DLD1 (cell line): ENCODE measurements around the gene TXLNB.
"Not testable (repeated sequence)": the region's sequence is repeated elsewhere in the genome, so short reads cannot be mapped to it uniquely, and the experiment has no call there.

Source experiments
- in situ Hi-C: cut with HindIII; loops from 2 replicates; pipeline ENCODE4 v1.10.0; 2017; ENCODE audit warnings: low sequenced_read_pairs

TXLNB gene

DNA sequence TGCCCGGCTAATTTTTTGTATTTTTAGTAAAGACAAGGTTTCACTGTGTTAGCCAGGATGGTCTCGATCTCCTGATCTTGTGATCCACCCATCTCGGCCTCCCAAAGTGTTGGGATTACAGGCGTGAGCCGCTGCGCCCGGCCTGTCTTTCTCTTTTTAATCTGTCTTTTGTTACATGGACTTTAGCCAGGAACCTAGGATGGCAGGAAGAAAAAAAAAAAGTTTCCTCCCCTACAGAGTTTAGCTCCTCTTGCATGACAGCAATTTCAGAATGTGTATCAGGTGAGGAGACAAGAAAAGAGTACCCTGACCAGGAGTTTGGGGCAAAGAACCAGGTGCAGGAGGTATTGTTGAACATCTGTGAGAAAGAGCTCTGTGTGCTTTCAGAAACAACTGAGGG lies 21.4 kb upstream of the TXLNB start:
- in situ Hi-C loops, result no loop called here

DNA sequence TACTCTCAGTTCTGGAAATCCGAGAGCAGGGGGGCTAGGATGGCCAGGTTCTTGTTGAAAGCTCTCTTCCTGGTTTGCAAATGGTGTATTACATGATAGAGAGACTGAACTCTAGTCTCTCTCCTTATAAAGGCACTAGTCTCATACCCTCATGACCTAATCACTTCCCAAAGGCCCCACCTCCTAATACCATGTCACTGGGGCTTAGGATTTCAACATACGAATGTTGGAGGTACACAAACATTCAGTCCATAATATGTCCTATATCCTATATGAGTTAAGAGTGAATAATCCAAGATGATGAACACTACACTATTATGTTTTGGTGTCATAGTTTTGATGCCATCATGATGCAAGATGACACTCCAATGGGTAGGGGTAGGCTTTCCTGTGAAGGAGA lies 20.0 kb upstream of the TXLNB start:
- in situ Hi-C loops, result no loop called here

DNA sequence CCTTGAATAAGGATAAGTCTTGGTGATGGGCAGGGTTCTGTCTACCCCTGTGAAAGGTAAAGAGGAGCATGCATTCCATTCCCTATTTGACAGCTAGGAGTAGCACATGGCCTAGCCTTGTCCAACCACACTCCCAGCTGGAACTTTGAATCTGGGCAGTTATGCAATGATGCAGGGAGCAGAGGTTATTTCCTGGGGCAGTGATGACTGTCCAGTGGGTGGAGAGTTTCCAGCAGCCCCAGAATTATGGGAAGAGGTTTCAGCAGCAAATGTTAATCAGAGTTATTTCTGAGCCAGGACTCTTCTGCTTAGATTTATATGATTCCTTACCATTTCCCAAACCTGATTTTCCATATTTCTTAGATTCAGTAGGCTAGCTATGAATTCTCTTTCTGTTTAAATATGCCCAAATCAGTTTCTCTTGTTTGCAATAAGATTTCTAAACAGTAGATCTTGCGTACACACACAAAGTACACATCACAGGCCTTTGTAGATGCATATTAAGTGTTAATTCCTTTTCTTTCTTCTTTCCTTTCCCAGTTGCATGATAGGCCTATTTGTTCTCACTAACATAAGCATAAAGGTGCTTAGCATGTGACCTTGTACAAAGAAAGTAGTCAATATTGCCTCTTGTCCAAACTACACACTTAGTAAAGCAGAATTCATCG lies 17.3 kb upstream of the TXLNB start:
- in situ Hi-C loops, result no loop called here

DNA sequence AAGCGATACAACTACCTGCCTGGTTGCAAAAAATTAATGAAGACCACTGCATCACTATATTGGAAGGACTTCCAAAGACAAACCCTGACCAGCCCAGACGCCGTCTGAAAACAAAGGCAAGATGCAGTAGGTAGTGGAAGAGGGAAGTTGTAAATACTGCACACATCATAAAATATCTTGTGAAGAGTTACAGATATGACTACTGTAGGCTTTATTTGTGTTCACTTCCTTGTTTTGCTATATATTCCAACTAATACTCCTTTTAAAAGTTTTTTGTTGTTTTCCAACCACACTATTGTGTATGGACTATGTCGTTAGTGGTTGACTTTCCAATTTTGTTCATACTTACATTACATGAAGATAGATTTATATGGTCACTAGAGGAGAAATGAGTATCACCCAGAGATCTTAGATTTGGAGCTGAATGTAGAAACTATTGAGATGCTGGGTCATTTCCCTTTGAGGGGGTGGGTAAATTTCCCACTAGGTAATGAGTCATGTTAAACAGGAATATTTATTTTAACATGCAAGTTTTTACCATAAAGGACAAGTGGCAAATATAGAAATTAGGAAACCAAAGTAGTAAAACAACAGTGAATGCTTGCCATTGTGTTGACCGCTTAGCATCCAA lies 16.6 kb upstream of the TXLNB start:
- in situ Hi-C loops, result no loop called here

DNA sequence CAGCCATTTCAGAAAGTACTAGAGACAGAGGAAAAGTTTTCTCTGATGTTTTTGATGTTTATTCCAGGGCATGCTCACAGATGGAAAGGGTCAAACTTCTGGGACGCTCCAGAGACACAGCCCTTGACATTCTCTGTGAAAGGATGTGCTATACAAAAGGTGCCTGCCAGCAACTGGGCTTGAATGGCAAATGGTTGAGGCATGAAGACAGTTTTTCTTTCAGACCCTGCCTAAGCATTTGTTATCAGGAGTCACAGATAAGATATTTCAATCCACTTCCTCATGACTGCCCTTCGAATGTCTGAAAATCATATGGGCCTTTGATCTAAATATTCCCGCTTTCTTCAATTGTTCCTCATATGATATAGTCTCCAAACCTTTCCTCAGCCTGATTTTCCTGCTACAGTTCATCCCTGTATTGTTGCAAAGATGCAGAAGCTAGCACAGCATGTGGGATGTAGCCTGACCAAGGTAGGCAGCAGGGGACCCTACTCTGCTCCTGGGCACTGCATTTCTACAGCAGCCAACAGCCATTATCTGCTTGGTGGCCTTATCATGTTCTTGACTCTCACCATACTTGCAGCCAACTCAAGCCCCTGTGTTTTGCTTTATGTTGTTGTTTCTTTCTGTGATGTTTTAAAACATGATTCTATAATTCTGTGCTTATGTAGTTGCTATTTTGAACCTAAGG lies 14.6 kb upstream of the TXLNB start:
- in situ Hi-C loops, result no loop called here

GRCh38 chr6:139303185-139303584 lies 11.4 kb upstream of the TXLNB start:
- in situ Hi-C loops, result no loop called here

DNA sequence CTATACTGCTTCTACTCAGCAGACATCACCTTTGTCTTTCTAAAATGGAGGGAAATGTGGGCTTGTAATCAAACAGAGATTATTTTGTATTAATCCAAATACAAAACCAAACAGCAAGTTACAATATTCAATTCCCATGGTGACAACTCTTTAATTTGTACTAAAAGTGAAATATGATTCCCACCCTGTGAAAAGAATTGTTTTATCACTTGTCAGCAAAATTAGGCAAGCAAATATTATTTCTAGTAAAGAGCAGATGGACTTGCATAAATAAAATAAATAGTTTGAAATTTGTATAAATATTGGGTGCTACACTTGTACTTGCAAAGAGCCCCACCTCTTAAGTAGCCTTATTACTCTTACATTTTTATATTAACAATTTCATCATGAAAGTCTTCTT lies 6.1 kb upstream of the TXLNB start:
- in situ Hi-C loops, result no loop called here

GRCh38 chr6:139296927-139297326 lies 5.1 kb upstream of the TXLNB start:
- in situ Hi-C loops, result no loop called here

- in situ Hi-C loops, result no loop called here
These were observed 4.1 kb upstream of the TXLNB start for GRCh38 chr6:139295901-139296300.

- in situ Hi-C loops, result loop anchor here (5.0 kb wide), 1 partner anchor 37 kb away; no protein-coding TSS in a partner anchor
These were observed 2.3 kb upstream of the TXLNB start for GRCh38 chr6:139294090-139294489.

DNA sequence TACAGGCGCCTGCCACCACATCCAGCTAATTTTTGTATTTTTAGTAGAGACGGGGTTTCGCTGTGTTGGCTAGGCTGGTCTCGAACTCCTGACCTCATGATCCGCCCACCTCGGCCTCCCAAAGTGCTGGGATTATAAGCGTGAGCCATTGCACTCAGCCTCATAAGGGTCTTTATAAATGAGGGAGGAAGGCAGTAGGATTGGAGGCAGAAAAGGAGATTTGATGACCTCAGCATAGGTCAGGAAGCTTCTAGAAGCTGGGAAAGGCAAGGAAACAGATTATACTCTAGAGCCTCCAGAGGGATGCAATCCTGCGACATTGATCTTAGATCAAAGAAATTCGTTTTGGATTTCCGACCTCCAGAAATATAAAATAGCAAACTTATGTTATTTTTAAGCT lies 1.4 kb upstream of the TXLNB start:
- in situ Hi-C loops, result loop anchor here (5.0 kb wide), 1 partner anchor 36 kb away; no protein-coding TSS in a partner anchor

DNA sequence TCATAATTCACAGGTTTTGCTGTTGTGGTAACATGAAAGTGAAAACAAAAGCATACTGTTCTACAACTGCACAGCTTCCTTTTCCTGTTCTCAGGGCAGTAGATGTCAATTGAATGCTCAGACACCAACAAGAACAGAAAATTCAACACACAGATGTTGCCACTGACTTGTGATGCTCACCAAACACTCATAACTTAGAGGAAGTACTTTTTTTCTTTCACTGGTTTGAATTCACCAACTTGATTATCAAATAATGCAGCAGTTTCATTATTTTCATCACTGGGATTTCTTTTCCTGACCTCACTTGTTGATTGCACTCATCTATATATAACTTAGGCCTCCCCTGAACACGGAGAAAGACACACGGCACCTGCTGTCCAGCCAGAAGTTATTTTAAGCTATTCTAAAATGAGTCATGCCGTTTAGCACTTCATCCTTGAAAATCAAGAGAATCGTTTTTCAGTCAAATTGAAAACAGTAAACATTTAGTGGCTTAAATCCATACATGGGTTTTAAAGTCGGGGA lies 949 bp downstream of the TXLNB start:
- in situ Hi-C loops, result loop anchor here (5.0 kb wide), 1 partner anchor 34 kb away; no protein-coding TSS in a partner anchor

- in situ Hi-C loops, result no loop called here
These were observed 2.6 kb downstream of the TXLNB start for GRCh38 chr6:139289233-139289632.

DNA sequence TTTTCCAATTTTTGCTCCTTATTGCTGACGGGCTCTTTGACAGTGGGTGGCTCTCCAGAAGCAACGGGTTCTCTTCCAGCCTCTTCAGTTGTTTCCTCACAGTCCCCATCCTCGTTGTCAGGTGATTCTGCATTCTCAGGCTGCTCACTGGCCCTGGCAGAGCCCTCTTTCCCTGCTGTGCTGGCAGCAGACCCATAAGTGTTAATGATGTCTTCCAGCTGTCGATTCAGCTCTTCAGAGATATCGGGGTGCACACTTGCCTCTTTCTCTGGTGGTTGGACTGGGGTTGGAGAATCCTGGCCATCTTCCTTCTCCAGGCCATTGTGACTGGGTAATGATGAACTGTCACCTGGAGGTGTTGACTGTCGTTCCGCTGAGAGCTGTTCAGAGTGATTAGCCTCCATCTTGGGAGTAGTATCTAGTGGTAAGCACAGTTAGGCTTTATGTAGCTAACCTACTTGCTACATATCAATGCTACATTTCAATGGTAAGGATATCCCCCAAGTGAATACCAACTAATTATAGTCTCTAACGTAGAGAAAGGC lies 3.2 kb downstream of the TXLNB start:
- in situ Hi-C loops, result no loop called here

DNA sequence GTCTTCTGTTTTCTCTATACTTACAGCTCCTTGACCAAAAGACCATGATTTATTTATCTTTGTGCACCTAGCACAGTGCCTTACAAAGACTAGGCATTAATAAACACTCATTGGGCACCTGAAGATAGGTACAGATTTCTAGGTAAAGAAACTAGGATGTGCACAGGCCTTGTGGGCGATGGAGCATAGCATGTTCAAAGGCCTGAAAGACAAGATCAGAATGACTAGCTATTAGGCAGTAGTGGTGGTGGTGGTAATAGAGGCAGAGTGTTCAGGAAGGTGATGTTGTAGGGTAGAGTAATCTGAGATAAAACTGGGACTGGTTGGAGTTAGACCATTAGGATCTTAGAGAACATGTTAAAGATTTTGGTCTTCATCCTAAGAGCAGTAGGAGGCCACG lies 3.9 kb downstream of the TXLNB start:
- in situ Hi-C loops, result no loop called here

- in situ Hi-C loops, result not testable (repeated sequence)
These were observed 5.4 kb downstream of the TXLNB start for GRCh38 chr6:139286438-139286837.

DNA sequence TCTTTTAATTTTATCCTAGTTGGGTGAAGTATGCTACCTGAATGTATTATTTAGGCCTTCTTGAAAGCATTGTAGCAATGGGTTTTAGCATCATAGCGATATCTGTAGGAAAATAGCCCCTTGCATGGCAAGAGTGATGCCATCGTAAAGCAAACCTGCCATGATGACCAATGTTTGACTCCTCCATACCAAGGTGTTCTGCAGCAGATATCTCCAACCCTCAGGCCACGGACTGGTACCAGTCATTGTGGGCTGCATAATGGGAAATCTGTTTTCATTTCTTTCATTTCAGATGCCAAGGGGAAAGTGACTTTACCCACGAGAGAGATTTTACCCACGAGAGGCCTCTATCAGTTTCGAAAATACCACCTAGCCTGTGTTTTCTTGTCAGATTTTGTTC lies 6.2 kb downstream of the TXLNB start:
- in situ Hi-C loops, result no loop called here

GRCh38 chr6:139284789-139285188 lies 7.0 kb downstream of the TXLNB start:
- in situ Hi-C loops, result no loop called here

DNA sequence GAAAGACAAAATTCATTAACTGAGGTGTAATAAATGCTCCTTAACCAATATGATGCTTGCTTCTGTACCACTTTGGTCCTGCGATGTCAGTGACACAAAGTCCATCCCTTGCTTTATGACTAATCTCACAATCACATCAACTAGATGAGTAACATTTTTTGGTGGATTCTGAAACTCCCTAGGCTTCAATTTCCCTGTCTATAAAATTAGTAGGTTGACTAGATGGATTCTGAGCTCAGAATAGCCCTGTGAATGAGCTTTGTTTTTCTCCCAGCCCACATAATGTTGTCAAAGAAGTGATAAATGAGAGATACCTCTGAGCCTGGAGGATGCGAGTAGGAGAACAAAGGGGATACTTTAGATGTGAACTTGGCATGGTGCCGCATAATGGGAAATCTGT lies 9.1 kb downstream of the TXLNB start:
- in situ Hi-C loops, result no loop called here

GRCh38 chr6:139278190-139278589 lies 13.6 kb downstream of the TXLNB start:
- in situ Hi-C loops, result no loop called here

- in situ Hi-C loops, result no loop called here
These were observed 14.2 kb downstream of the TXLNB start for GRCh38 chr6:139277587-139277986.

GRCh38 chr6:139277161-139277560 lies 14.6 kb downstream of the TXLNB start:
- in situ Hi-C loops, result no loop called here
